HG03103 (cell line): Measurements from ENCODE around the gene BAZ2A.
"Not testable (repeated sequence)": the region's sequence is repeated elsewhere in the genome, so short reads cannot be mapped to it uniquely, and the experiment has no call there.

Source experiments
- ATAC-seq: cut with Tn5 transposase; IDR thresholded peaks from one replicate; pipeline ENCODE4 v1.9.1; 2021; ENCODE audit warnings: low read depth; ENCODE audit not compliant: unreplicated experiment

Gene BAZ2A

DNA sequence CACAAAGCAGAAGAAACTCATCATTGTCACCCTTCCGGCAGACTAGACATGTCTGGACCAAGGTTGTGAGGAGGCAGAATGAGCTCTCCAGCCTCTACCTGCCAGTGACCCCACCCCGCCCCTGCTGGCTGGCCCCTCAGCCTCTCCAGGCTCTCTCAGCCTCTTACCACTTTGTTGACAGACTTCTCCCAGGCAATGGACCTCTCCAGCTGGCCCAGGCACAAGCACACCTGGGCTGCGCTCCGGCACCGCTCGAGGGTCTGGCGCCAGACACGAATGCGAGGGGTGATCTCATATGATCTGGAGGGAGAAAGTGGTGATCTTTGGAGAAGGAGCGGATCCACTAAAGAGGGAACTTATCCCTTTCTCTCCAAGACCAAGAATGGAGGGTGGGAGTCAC, 30.3 kb downstream of the BAZ2A start:
- no peak for ATAC-seq

DNA sequence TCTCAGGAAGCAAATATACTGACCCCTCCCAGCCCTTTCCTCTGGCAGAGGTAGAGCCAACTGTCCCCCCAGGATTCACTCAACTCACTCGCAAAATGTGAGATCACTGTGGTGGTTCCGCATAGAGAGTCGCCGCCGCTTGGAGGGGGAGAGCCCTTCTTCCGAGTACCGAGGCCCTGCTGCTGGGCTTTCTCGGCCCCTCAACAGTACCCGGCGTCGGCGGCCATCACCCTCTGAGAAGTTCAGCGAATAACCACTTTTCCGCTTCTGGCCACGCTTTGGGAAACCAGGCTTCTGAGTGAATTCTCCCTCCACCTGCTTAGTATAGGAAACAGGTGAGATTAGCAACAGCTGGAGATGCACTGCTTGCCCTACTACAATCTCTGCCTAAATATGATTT, 31.1 kb downstream of the BAZ2A start:
- ATAC-seq, result no peak

- ATAC-seq, result no peak
Measured at GRCh38 chr12:56596815-56597214, 33.3 kb downstream of the BAZ2A start.

GRCh38 chr12:56593909-56594621, 36.1 kb downstream of the BAZ2A start:
- ATAC-seq, result no peak

- ATAC-seq, result no peak
Measured at GRCh38 chr12:56591961-56592360, 38.2 kb downstream of the BAZ2A start.

GRCh38 chr12:56591126-56591525, 39.0 kb downstream of the BAZ2A start:
- ATAC-seq, result no peak

- peak; percentile 70 for ATAC-seq
Measured at GRCh38 chr12:56590237-56590830, 39.8 kb downstream of the BAZ2A start.

- no peak for ATAC-seq
Measured at GRCh38 chr12:56589783-56590182, 40.3 kb downstream of the BAZ2A start.

DNA sequence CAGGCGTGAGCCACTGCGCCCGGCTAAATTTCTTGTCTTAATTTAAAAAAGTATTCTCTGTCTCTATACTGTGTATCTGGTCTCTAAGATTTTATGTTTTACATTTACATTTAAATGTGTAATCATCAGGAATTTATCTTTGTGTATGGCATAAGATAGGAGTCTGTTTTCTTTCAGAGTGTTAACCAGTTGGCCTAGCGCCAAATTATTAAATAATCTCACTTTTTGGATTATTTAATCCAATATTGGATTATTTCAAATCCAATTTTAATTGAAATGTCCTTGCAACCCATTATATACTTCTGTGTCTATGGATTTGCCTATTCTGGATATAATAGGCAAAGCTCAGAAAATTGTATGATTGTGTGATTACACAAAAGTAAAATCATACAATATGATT, 45.0 kb downstream of the BAZ2A start:
- no peak for ATAC-seq

GRCh38 chr12:56581418-56582145, 48.5 kb downstream of the BAZ2A start:
- no peak for ATAC-seq

GRCh38 chr12:56578983-56579546, 51.1 kb downstream of the BAZ2A start:
- no peak for ATAC-seq

- not testable (repeated sequence) for ATAC-seq
Measured at GRCh38 chr12:56577248-56577647, 52.9 kb downstream of the BAZ2A start.

GRCh38 chr12:56574210-56574609, 55.9 kb downstream of the BAZ2A start:
- no peak for ATAC-seq

DNA sequence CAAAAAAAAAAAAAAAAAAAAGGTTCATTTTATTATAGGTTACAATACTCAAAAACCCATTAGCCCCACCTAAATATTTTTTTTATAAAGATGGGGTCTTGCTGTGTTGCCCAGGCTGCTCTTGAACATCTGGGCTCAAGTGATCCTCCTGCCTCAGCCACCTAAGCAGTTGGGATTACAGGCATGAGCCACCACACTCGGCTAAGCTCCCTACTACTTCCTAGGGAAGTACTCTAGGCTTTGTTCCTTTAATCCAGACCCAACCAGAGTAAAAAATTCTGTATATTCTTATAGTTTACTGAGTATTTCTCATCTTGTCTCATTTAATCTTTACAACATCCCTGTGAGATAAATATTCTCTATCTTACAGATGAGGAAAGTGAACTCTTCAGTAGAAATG, 57.8 kb downstream of the BAZ2A start:
- no peak for ATAC-seq

DNA sequence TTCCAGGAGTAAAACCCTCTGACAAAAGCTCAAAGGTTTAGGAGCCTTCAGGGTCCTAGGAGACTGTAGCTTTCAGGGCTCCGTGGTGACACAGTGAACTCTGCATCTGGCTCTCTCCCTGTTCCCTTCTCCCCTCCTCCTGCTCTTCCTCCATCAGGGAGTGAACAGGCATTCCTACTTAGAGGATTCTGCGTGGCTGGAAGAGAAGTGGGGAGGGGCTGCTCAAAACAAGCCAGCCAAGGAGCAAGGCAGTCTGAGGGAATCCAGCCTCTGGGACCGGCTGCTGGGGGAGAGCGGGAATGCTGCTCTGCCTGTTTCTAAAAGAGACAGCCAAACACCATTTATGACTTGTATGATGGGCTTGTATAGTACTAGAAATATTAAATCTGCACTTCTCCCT, 59.0 kb downstream of the BAZ2A start:
- ATAC-seq, result no peak

DNA sequence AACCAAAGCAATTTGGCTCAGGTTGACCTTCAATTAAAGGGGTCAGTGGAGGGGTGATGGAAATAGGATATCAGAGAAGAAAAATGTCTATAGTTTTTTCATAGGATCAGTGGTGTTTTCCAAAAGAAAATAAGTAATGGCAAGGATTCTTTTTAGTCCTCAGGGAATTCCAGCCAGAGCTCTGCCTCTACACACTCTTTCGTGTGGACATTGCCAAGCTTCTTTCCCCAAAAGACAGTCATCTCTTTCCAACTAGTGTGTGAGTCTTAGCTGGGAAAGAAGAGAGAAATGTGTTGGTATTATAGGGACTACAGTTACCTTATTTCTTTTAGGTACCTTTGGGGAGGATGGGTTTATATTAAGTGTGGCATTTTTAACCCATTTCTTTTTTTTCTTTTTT, 62.0 kb downstream of the BAZ2A start:
- ATAC-seq, result no peak

GRCh38 chr12:56565510-56566101, 64.5 kb downstream of the BAZ2A start:
- ATAC-seq, result no peak

GRCh38 chr12:56551070-56551469, 79.1 kb downstream of the BAZ2A start:
- ATAC-seq, result no peak

GRCh38 chr12:56546680-56547079, 83.4 kb downstream of the BAZ2A start:
- ATAC-seq, result no peak
